RKO (cell line): ENCODE results near the gene TGFB1.

Experiments
- DNase-seq: peaks from one replicate; pipeline ENCODE4 v3.0.0-alpha.2; 2016; ENCODE audit warnings: low spot score

Gene TGFB1

GRCh38 chr19:41321204-41321599 lies 32.5 kb downstream of the TGFB1 start:
- DNase-seq, result no peak

DNA sequence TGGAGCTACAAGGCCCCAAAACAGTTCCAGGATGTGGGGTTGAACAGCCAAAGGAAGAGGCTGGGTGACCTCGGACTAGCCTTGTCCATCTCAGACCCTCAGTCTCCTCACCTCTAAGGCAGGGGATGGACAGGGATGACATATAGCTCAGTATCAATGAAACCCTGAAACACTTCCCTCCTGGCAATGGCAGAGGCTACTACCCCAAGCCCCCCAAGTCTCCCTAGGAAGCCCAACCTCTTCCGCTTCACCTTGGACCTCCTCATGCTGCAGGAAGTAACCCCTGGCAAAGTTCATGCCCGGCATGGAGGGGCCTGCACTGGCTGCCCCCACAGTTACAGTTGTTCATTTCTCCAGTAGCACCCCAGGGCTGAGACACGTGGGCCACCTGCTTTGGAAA lies 33.2 kb downstream of the TGFB1 start:
- no peak for DNase-seq

DNA sequence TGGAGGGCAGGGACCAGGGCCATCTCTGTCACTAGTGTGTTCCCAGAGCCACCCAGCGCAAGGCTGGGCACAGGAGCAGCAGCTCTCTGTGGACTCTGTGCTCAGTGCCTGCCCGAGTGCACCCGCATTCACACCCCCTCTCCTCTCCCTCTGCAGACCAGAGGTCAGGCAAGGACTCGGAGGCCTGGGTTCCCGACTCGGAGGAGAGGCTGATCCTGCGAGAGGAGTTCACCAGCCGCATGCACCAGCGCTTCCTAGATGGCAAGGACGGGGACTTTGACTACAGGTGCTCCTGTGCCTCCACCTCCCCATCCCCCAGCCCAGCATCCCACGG lies 33.6 kb downstream of the TGFB1 start:
- DNase-seq, result no peak

- no peak for DNase-seq
Observed at GRCh38 chr19:41319500-41320184, 34.1 kb downstream of the TGFB1 start.

- DNase-seq, result no peak
Observed at GRCh38 chr19:41318696-41319499, 34.8 kb downstream of the TGFB1 start.

DNA sequence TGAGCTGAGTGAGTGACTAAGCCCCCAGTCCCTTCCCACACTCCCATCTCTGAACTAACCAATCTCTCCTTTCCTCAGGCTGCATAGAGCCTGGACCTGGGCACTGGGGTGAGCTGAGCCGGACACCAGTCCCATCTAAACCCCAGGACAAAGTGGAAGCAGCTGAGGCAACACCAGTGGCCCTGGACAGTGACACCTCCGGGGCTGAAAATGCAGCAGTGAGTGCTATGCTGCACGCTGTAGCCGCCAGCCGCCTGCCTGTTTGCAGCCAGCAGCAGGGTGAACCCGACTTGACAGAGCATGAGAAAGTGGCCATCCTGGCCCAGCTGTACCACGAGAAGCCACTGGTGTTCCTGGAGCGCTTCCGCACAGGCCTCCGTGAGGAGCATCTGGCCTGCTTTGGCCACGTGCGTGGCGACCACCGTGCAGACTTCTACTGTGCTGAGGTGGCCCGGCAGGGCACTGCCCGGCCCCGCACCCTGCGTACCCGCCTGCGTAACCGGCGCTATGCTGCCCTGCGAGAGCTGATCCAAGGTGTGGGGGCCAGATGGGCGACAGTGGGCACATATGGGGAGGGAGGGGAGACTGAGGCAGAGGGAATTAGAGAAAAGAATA lies 37.3 kb downstream of the TGFB1 start:
- no peak for DNase-seq

GRCh38 chr19:41311613-41312012 lies 42.1 kb downstream of the TGFB1 start:
- DNase-seq, result no peak

GRCh38 chr19:41311072-41311471 lies 42.6 kb downstream of the TGFB1 start:
- DNase-seq, result peak; percentile 32

GRCh38 chr19:41310033-41310831 lies 43.5 kb downstream of the TGFB1 start, which contains the start of gene CCDC97:
TSS of gene CCDC97 (plus strand) at chr19:41310172. CDS start at chr19:41310311, 139 bp downstream.
- DNase-seq, result peak; percentile 87

DNA sequence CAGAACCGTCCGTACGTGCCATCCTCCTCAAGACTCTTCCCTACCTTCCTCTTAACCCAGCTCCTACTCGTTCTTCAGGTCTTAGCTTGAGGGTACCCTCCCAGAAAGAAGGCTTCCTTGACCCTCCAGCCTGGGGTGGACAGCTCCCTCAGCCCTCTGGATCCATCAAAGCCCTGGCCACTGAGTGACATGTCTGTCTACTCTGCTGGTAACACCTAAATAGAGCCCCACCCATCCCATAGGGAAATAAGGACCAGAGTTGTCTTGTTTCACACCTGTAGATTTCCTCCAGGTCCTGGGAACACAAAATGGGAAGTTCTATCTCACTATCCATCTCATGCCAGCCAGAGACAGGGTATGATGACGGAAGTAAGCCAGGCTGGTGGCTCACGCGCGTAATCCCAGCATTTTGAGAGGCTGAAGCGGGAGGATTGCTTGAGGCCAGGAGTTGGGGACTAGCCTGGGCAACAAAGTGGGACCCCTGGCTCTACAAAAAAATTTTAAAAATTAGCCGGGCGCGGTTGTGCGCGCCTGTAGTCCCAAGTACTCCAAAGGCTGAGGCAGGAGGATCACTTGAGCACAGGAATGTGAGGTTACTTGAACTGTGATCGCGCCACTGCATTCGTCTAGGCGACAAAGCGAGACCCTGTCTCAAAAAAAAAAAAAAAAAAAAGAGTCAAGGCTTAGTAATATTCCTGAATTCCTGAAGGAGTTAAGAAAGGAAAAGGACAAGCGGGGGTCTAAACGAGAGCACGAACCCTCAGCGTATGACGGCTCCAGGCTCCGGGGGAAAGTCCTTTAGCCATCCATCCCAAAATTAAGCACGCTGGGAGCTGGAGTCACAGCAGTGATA lies 44.3 kb downstream of the TGFB1 start:
- no peak for DNase-seq

- peak; percentile 83 for DNase-seq
Observed at GRCh38 chr19:41308450-41309179, 45.1 kb downstream of the TGFB1 start.

DNA sequence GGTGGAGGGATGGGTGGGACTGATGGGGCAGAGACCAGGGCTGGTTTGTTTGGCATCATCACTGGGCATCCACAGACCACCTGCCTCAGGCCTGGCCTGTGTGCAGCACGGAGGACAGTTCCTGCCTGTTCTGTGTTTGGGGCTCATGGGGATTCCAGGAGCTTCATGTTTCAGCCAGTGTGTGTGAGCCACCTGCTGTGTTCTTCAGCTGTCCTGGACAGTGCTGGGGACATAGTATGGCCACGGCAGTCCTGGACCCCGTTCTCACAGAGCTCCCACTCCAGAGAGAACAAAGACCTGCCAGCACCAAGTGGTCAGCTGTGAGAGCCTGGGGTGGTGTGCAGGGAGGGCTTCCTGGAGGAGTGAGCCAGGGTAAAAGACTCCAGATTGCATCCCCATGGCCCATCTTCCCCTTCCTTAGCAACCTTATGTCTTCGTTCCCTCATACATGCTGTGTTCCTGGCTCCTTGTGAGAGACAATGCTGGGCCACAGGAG lies 45.7 kb downstream of the TGFB1 start:
- DNase-seq, result no peak

- no peak for DNase-seq
Observed at GRCh38 chr19:41307090-41307875, 46.4 kb downstream of the TGFB1 start.

DNA sequence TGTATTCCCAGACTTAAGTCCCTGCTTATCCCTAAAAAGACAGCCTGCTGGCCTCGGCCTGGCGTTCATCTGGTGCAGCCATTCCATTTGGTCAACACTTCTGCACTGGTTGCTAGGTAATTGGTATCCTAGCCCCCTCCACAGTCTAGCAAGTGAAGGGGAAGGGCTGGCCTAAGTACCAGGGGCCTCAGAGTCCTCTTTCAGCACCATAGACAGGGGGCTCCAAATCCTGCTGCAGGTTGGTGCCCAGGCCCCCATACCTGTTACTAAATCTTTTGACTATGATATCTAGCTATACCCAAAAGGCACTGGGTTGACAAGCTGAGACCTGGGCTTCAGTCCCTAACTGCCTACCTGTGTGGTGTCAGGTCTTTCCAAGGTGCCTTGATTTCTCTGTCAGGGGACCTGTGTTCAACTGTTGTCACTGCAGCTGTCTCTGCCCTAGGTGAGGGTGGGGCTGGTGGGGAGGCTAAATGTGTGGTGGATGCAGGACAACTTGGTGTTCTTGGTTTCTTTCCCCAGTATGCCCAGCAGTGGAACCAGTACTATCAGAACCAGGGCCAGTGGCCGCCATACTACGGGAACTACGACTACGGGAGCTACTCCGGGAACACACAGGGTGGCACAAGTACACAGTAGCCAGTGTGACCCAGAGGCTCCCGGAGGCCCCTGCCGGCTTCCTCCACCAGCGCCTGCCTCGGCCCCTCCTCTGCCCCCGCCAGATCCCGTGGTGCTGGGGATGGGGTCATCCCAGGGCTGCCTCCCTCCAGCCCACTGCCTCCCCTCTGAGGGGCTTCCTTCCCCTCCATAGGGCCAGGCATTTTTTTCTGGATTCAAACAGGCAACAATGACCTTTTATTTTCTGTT lies 47.6 kb downstream of the TGFB1 start:
- no peak for DNase-seq

- no peak for DNase-seq
Observed at GRCh38 chr19:41304706-41305483, 48.8 kb downstream of the TGFB1 start.

GRCh38 chr19:41303954-41304353 lies 49.8 kb downstream of the TGFB1 start:
- no peak for DNase-seq

DNA sequence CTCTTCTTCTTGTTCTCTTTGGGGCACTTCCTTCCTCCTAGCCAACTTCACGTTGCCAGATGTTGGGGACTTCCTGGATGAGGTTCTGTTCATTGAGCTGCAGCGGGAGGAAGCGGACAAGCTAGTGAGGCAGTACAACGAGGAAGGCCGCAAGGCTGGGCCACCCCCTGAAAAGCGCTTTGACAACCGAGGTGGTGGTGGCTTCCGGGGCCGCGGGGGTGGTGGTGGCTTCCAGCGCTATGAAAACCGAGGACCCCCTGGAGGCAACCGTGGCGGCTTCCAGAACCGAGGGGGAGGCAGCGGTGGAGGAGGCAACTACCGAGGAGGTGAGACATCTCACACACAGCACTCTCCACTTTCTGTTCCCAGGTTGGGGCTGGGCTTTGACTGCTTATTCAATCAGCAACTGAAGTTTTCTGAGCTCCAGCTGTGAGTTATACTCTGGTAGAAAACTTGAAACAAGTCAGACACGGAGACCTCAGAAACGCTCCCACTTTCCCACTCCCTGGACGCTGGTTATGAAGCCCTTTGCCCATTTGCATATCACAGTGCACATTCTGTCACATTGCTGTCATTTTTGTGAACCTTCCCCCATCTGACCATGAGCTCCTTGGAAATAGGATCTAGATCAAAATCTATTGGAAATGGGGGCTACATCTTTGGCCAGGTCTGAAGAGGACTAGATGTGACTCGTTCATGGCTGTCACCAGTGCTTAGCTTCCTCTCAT lies 50.9 kb downstream of the TGFB1 start:
- no peak for DNase-seq
